ENCODE data around the gene ATP5IF1.

Gene ATP5IF1

GRCh38 chr1:28235755-28236655 lies at the start of gene ATP5IF1:
Gene ATP5IF1, plus strand, starts transcription at chr1:28236124. Its CDS starts 60 bp downstream, at chr1:28236184.
- in situ Hi-C loops (cut with MboI; ENCODE audit: low sequenced_read_pairs), result no loop called here

- in situ Hi-C loops (cut with MboI; ENCODE audit: low sequenced_read_pairs), result no loop called here
Observed at GRCh38 chr1:28190337-28190979, 45.5 kb upstream of the ATP5IF1 start.

- in situ Hi-C loops (cut with MboI; ENCODE audit: low sequenced_read_pairs), result no loop called here
Observed at GRCh38 chr1:28190996-28191645, 44.8 kb upstream of the ATP5IF1 start.

GRCh38 chr1:28193701-28194161 lies 42.2 kb upstream of the ATP5IF1 start:
- in situ Hi-C loops (cut with MboI; ENCODE audit: low sequenced_read_pairs), result no loop called here

DNA sequence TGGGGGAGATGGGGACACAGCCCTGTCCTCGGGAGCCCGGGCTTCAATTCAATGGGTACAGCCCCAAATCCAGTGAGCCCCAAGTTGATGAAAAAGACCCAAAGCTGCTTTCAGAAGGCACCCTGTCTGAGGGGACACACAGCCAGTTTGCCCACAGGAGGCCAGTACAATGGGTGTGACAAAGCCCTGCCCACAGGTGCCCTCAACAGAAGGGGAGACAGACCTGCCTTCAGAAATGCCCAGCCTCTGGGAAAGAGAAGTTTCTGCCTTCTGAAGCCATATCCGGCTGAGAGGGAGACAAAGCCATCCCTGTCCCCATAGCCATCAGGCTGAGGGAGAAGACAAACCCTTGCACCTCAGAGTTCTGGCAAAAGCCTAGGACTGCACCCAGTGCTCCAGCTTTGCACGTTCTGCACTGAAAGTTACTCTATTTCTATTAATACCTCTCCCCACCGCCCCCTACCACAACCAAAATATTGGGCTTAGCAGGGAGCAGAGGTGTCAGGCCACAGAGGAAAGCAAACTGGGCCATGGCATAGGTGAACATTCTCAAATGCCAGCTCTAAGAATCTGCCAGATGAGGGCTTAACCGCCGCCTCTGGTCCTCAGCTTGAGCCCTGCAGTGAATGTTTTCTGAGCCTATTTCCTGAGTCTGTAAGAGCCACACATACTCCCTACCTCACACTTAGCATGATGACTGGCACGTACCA lies 41.4 kb upstream of the ATP5IF1 start:
- in situ Hi-C loops (cut with MboI; ENCODE audit: low sequenced_read_pairs), result no loop called here

GRCh38 chr1:28195780-28196179 lies 40.1 kb upstream of the ATP5IF1 start:
- in situ Hi-C loops (cut with MboI; ENCODE audit: low sequenced_read_pairs), result no loop called here

DNA sequence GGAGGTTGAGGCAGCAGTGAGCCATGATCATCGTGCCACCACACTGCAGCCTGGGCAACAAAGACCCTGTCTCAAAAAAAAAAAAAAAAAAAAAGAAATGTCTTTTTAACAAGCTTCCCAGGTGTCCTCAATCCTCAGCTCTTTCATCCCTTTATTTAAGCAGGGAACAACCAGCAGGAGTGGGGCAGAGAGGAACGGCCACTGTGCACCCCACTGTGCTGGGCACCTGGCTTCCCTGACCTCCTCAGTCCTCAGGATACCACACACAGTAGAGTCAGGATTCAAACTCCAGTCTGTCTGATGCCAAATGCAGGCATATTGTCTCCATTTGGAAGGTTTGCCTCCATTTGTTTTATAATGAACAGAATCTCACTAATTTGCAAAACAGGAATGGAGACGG lies 39.6 kb upstream of the ATP5IF1 start:
- in situ Hi-C loops (cut with MboI; ENCODE audit: low sequenced_read_pairs), result no loop called here

DNA sequence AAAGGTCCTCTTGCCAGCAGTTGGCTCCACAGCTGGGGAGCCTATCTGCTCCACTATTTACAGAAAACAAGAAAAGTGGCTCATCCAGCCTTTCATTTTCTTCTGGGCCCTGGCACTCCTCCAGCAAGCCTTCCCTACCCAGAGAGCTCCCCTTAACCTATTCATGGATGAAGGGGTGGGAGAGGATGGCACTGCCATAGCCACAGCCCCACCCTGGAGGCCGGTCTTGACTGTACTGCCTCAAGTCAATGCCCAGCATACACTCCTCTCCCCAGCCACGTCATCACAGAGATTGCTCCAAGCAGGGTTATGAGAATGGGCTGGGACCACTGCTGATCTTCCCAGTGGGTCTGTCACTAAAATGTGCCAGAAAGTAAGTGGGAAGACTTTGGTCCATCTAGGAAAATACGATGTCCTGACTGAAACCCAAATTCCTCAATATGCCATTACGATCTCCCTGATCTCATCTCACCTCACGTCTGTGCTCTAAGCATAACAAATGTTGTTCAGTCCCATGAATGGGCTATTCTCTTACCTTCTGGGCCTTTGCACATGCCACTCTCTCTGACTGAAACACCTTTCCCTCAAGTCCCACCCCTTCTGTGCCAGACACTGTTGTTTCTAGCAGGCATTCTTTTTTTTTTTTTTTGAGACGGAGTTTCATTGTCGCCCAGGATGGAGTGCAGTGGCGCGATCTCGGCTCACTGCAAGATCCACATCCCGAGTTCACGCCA lies 38.1 kb upstream of the ATP5IF1 start:
- in situ Hi-C loops (cut with MboI; ENCODE audit: low sequenced_read_pairs), result no loop called here

- in situ Hi-C loops (cut with MboI; ENCODE audit: low sequenced_read_pairs), result no loop called here
Observed at GRCh38 chr1:28199328-28200233, 36.3 kb upstream of the ATP5IF1 start.

DNA sequence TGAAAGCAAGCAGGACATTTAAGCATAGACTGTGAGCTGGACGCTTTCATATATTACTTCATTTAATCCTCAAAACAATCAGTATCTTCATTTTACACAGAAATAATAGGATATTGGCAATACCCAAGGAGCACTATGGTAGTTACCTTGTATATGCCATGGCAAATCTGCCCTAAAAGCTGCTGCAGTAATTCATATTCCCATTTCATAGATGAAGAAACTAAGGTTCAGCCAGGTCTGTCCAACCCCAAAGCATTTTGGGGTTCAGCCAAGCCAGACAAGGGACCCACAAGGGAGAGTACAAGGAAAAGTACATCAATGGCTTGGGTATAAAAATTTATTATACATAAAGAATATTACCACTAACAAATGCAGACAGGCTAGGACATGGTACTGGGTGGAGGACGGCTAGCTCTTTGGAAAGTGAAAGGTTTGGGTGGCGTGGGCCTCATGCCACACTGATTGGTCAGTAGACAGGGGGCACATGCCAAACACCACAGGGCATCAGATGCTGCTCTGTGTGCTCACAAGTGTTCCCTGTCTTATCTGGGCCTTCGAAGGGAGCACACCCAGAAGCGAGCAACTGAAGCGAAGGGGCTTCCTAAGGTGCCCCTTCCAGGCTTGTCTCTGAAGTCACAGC lies 35.6 kb upstream of the ATP5IF1 start:
- in situ Hi-C loops (cut with MboI; ENCODE audit: low sequenced_read_pairs), result no loop called here

DNA sequence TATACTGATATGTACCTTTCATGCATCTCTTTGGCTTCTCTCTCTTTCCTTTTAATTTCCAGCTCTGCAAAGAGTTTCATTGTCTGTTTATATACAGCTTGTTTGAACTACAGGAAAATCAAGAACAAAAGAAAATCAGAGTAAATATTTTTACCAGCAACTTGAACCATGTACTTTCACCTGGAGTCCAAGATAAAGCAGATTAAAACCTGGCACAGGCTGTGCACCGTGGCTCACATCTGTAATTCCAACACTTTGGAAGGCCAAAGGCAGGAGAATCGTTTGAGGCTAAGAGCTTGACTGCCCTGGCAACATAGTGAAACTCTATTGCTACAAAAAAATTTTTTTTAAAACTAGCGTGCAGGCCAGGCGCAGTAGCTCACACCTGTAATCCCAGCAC lies 30.7 kb upstream of the ATP5IF1 start:
- in situ Hi-C loops (cut with MboI; ENCODE audit: low sequenced_read_pairs), result no loop called here

DNA sequence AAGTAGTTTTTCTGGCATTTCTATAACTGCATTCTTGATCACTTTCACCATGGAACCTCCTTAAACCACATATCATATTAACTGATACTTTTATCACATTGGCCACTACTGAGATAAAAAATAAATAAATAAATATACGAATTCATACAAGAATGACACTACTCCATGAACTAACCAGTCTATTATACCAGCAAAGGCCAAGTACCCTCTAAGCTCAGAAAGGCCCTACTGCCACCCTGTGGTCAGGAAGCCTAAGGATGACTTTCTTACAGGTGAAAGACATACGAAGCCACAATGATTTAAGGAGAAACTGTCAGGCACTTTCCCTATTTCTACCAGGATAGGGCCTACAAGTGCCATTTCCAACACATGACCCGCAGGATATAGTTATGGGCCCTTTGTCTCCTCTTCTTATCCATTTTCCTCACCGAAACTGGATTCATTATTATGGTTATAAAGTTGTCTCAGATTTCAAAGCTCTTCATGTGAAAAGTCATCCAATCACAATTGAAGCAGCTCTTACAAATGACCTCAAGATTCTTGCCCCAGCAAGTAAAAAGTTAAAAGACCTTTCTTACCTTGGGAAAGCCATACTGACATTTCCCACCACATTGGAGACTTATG lies 27.0 kb upstream of the ATP5IF1 start:
- in situ Hi-C loops (cut with MboI; ENCODE audit: low sequenced_read_pairs), result no loop called here

GRCh38 chr1:28209700-28210099 lies 26.2 kb upstream of the ATP5IF1 start:
- in situ Hi-C loops (cut with MboI; ENCODE audit: low sequenced_read_pairs), result no loop called here

- in situ Hi-C loops (cut with MboI; ENCODE audit: low sequenced_read_pairs), result no loop called here
Observed at GRCh38 chr1:28213315-28213714, 22.6 kb upstream of the ATP5IF1 start.

DNA sequence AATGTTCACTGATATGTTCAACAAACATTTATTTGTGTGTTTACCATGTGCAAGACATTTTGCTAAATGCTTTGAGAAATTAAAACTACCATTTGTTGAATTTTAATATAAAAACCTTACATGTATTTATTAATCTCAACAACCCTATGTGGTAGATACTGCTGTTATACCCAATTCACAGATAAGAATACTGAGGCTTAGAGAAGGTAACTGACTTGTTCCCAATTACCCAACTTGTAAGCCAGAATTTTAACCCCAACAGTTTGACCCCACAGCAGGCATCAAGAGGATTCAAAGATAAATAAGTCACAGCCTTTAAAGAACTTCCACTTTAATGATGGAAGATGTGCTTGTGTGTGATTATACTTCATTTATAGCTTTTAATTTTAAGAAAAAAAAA lies 6.8 kb upstream of the ATP5IF1 start:
- in situ Hi-C loops (cut with MboI; ENCODE audit: low sequenced_read_pairs), result no loop called here

GRCh38 chr1:28229996-28230395 lies 5.9 kb upstream of the ATP5IF1 start:
- in situ Hi-C loops (cut with MboI; ENCODE audit: low sequenced_read_pairs), result no loop called here

DNA sequence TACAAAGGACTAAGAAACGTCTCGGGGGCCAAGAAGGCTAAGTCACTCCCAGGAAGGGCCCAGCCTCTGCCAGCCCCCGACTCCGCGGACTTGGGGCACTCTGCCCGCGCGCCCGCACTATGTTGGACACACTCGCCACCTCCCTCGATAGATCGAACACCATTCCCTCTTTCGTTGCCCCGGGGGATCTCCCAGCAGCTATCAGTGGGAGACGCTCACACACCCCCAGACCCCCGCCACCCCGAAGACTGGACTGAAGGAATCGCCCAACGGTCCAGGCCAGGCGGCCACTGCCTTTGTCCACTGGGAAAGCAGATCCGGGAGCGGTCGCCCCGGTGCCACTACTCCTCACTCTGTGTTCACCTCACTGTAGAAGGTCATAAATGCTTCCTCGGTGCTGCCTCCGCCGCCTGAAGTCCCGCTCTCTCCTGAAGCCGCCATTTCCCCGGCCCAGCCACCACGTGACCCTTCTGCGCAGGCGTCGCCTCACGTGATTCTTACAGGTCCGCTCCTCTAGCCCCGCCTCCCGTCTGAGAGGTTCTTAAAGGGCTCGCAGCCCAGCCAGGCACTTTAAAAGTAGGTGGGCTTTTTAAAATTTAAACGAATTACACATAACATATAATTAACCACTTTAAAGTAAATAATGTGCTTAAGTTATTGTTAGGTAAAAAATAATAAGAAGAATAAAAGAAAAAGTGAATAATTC lies 3.2 kb upstream of the ATP5IF1 start, which contains the start of gene DNAJC8:
TSS of gene DNAJC8 (minus strand) at position 472 of the 706 bp plus-strand sequence. CDS start at position 441, 31 bp downstream.
- in situ Hi-C loops (cut with MboI; ENCODE audit: low sequenced_read_pairs), result no loop called here

- in situ Hi-C loops (cut with MboI; ENCODE audit: low sequenced_read_pairs), result no loop called here
Observed at GRCh38 chr1:28233264-28233606, 2.7 kb upstream of the ATP5IF1 start.

Data from hTERT RPE-1 (cell line).